ENCODE measurements around the gene ZBTB4.

The ZBTB4 gene

GRCh38 chr17:7441266-7441665 lies 38.2 kb downstream of the ZBTB4 start:
- no CpG with 5 or more reads among the region's 7 CpGs for WGBS, 2 donors (ENCODE audit: extremely low coverage in 2 of 2, insufficient read length in 2 of 2, insufficient replicate concordance in 1 of 2)
- Histone ChIP-seq H2AFZ (ENCODE audit: low read length) (peak overlapping the region; percentile 97), H3K36me3 (replicated peaks in 1 of 2; ENCODE audit: control insufficient read depth in 2 of 2, insufficient read depth in 2 of 2, low read length in 2 of 2) (no peaks in the 10 kb centered on the region), H3K14ac (ENCODE audit: low read length) (no peak overlapping the region), H2BK5ac (ENCODE audit: low read length) (no peak overlapping the region), H4K91ac (ENCODE audit: low read depth, low read length, poor library complexity) (no peak overlapping the region), H3K79me1 (ENCODE audit: low read depth, low read length) (no peaks in the 10 kb centered on the region), H3K9ac (ENCODE audit: low read depth, low read length, poor library complexity) (no peak overlapping the region), H2BK120ac (ENCODE audit: low read depth, low read length) (no peak overlapping the region), H3K4me2 (ENCODE audit: insufficient read depth, low read length, poor library complexity, severe bottlenecking) (peak overlapping the region; percentile 97), H3K23ac (ENCODE audit: low read depth, low read length, poor library complexity) (no peak overlapping the region), H4K8ac (ENCODE audit: low read depth, low read length) (no peak overlapping the region), H3K4me3 (ENCODE audit: low read length in 2 of 2) (peak overlapping the region in 1 of 2 donors; percentile 96), H3K4me1 (ENCODE audit: control insufficient read depth in 2 of 2, insufficient read depth in 1 of 2, low read depth in 1 of 2, low read length in 2 of 2) (peaks cover 24 to 38% of the 10 kb centered on the region in 2 donors), H3K27me3 (ENCODE audit: control insufficient read depth in 3 of 3, insufficient read depth in 3 of 3, low read depth in 1 of 3, low read length in 3 of 3) (peaks cover 21 to 39% (median 33%) of the 10 kb centered on the region in 3 experiments), H2AK5ac (ENCODE audit: low read depth, low read length) (no peak overlapping the region), H3K4ac (ENCODE audit: low read length) (no peak overlapping the region), H3K18ac (ENCODE audit: low read length) (no peak overlapping the region), H3K27ac (replicated peaks; ENCODE audit: low read length) (no peak overlapping the region), H3K9me3 (replicated peaks in 1 of 2; ENCODE audit: control insufficient read depth in 2 of 2, insufficient read depth in 1 of 2, low read depth in 1 of 2, low read length in 2 of 2) (peaks cover 0 to 3% of the 10 kb centered on the region in 2 donors), H2BK15ac (ENCODE audit: low read length) (no peak overlapping the region), H2BK12ac (ENCODE audit: low read length) (no peak overlapping the region)
- DNase-seq (ENCODE audit: low spot score), result no peak

GRCh38 chr17:7440834-7441195 lies 38.6 kb downstream of the ZBTB4 start:
- WGBS, 2 donors (ENCODE audit: extremely low coverage in 2 of 2, insufficient read length in 2 of 2, insufficient replicate concordance in 1 of 2), result no CpG with 5 or more reads among the region's 12 CpGs
- Histone ChIP-seq H2AFZ (ENCODE audit: low read length) (peak overlapping the region; percentile 97), H4K8ac (ENCODE audit: low read depth, low read length) (no peak overlapping the region), H3K9ac (ENCODE audit: low read depth, low read length, poor library complexity) (peak overlapping the region; percentile 96), H2BK120ac (ENCODE audit: low read depth, low read length) (peak overlapping the region; percentile 88), H2BK15ac (ENCODE audit: low read length) (no peak overlapping the region), H2BK5ac (ENCODE audit: low read length) (no peak overlapping the region), H2AK5ac (ENCODE audit: low read depth, low read length) (peak overlapping the region; percentile 89), H3K4me1 (ENCODE audit: control insufficient read depth in 2 of 2, insufficient read depth in 1 of 2, low read depth in 1 of 2, low read length in 2 of 2) (peaks cover 25 to 34% of the 10 kb centered on the region in 2 donors), H3K79me1 (ENCODE audit: low read depth, low read length) (no peaks in the 10 kb centered on the region), H3K9me3 (replicated peaks in 1 of 2; ENCODE audit: control insufficient read depth in 2 of 2, insufficient read depth in 1 of 2, low read depth in 1 of 2, low read length in 2 of 2) (peaks cover 0 to 4% of the 10 kb centered on the region in 2 donors), H3K4me3 (ENCODE audit: low read length in 2 of 2) (peak overlapping the region; percentile 96 to 98), H3K4ac (ENCODE audit: low read length) (peak overlapping the region; percentile 42), H3K14ac (ENCODE audit: low read length) (peak overlapping the region; percentile 58), H2BK12ac (ENCODE audit: low read length) (peak overlapping the region; percentile 69), H3K27ac (replicated peaks; ENCODE audit: low read length) (no peak overlapping the region), H3K23ac (ENCODE audit: low read depth, low read length, poor library complexity) (peak overlapping the region; percentile 75), H3K36me3 (replicated peaks in 1 of 2; ENCODE audit: control insufficient read depth in 2 of 2, insufficient read depth in 2 of 2, low read length in 2 of 2) (no peaks in the 10 kb centered on the region), H3K27me3 (ENCODE audit: control insufficient read depth in 3 of 3, insufficient read depth in 3 of 3, low read depth in 1 of 3, low read length in 3 of 3) (peaks cover 26 to 43% (median 38%) of the 10 kb centered on the region in 3 experiments), H3K4me2 (ENCODE audit: insufficient read depth, low read length, poor library complexity, severe bottlenecking) (peak overlapping the region; percentile 97), H3K18ac (ENCODE audit: low read length) (peak overlapping the region; percentile 96), H4K91ac (ENCODE audit: low read depth, low read length, poor library complexity) (no peak overlapping the region)
- DNase-seq (ENCODE audit: low spot score), result no peak

GRCh38 chr17:7440113-7440833 lies 39.2 kb downstream of the ZBTB4 start:
- Histone ChIP-seq H3K27me3 (ENCODE audit: control insufficient read depth in 3 of 3, insufficient read depth in 3 of 3, low read depth in 1 of 3, low read length in 3 of 3) (peaks cover 29 to 49% (median 43%) of the 10 kb centered on the region in 3 experiments), H3K9me3 (replicated peaks in 1 of 2; ENCODE audit: control insufficient read depth in 2 of 2, insufficient read depth in 1 of 2, low read depth in 1 of 2, low read length in 2 of 2) (peaks cover 0 to 4% of the 10 kb centered on the region in 2 donors)
- peak; percentile 58 for DNase-seq (ENCODE audit: low spot score)

GRCh38 chr17:7439462-7440112 lies 39.8 kb downstream of the ZBTB4 start, which contains the start of gene FGF11:
Gene FGF11, plus strand, starts transcription at chr17:7439512. Its CDS starts 109 bp downstream, at chr17:7439621.
- WGBS, 2 donors (ENCODE audit: extremely low coverage in 2 of 2, insufficient read length in 2 of 2, insufficient replicate concordance in 1 of 2), result no CpG with 5 or more reads among the region's 50 CpGs
- peaks cover 29 to 49% (median 44%) of the 10 kb centered on the region in 3 experiments for H3K27me3 ChIP-seq (ENCODE audit: control insufficient read depth in 3 of 3, insufficient read depth in 3 of 3, low read depth in 1 of 3, low read length in 3 of 3)
- H3K4me2 ChIP-seq (ENCODE audit: insufficient read depth, low read length, poor library complexity, severe bottlenecking), result peak within 1 kb of the TSS; percentile 97

More at GRCh38 chr17:7440113-7440833, 39.2 kb downstream of the ZBTB4 start:
- peak overlapping the region; percentile 83 for H2BK5ac ChIP-seq (ENCODE audit: low read length)
- H3K4me3 ChIP-seq (ENCODE audit: low read length in 2 of 2), result peak overlapping the region; percentile 96 to 98
- H3K4me2 ChIP-seq (ENCODE audit: insufficient read depth, low read length, poor library complexity, severe bottlenecking), result peak overlapping the region; percentile 97
- no peaks in the 10 kb centered on the region for H3K36me3 ChIP-seq (replicated peaks in 1 of 2; ENCODE audit: control insufficient read depth in 2 of 2, insufficient read depth in 2 of 2, low read length in 2 of 2)
- H4K91ac ChIP-seq (ENCODE audit: low read depth, low read length, poor library complexity), result peak overlapping the region; percentile 9
- H3K79me1 ChIP-seq (ENCODE audit: low read depth, low read length), result no peaks in the 10 kb centered on the region
- H3K4me1 ChIP-seq (ENCODE audit: control insufficient read depth in 2 of 2, insufficient read depth in 1 of 2, low read depth in 1 of 2, low read length in 2 of 2), result peaks cover 27 to 34% of the 10 kb centered on the region in 2 donors
- H2BK120ac ChIP-seq (ENCODE audit: low read depth, low read length), result peak overlapping the region; percentile 88
- no CpG with 5 or more reads among the region's 46 CpGs for WGBS, 2 donors (ENCODE audit: extremely low coverage in 2 of 2, insufficient read length in 2 of 2, insufficient replicate concordance in 1 of 2)
- H2BK12ac ChIP-seq (ENCODE audit: low read length), result peak overlapping the region; percentile 69
- peak overlapping the region; percentile 97 for H2AFZ ChIP-seq (ENCODE audit: low read length)
- H2AK5ac ChIP-seq (ENCODE audit: low read depth, low read length), result peak overlapping the region; percentile 89
- peak overlapping the region; percentile 83 for H2BK15ac ChIP-seq (ENCODE audit: low read length)
- peak overlapping the region; percentile 42 for H3K4ac ChIP-seq (ENCODE audit: low read length)
- H3K27ac ChIP-seq (replicated peaks; ENCODE audit: low read length), result no peak overlapping the region
- peak overlapping the region; percentile 87 for H4K8ac ChIP-seq (ENCODE audit: low read depth, low read length)
- H3K18ac ChIP-seq (ENCODE audit: low read length), result peak overlapping the region; percentile 100
- peak overlapping the region; percentile 75 for H3K23ac ChIP-seq (ENCODE audit: low read depth, low read length, poor library complexity)
- H3K14ac ChIP-seq (ENCODE audit: low read length), result peak overlapping the region; percentile 87
- peak overlapping the region; percentile 96 for H3K9ac ChIP-seq (ENCODE audit: low read depth, low read length, poor library complexity)

More at GRCh38 chr17:7439462-7440112, 39.8 kb downstream of the ZBTB4 start, which contains the start of gene FGF11:
- Histone ChIP-seq H3K4me1 (ENCODE audit: control insufficient read depth in 2 of 2, insufficient read depth in 1 of 2, low read depth in 1 of 2, low read length in 2 of 2) (peaks cover 26 to 31% of the 10 kb centered on the region in 2 donors), H3K79me1 (ENCODE audit: low read depth, low read length) (no peaks in the 10 kb centered on the region), H3K36me3 (replicated peaks in 1 of 2; ENCODE audit: control insufficient read depth in 2 of 2, insufficient read depth in 2 of 2, low read length in 2 of 2) (no peaks in the 10 kb centered on the region), H2BK15ac (ENCODE audit: low read length) (peak within 1 kb of the TSS; percentile 95), H3K9ac (ENCODE audit: low read depth, low read length, poor library complexity) (peak within 1 kb of the TSS; percentile 96), H4K91ac (ENCODE audit: low read depth, low read length, poor library complexity) (peak within 1 kb of the TSS; percentile 9), H3K27ac (replicated peaks; ENCODE audit: low read length) (no peak within 1 kb of the TSS), H2BK12ac (ENCODE audit: low read length) (peak within 1 kb of the TSS; percentile 16), H3K14ac (ENCODE audit: low read length) (peak within 1 kb of the TSS; percentile 99), H3K23ac (ENCODE audit: low read depth, low read length, poor library complexity) (peak within 1 kb of the TSS; percentile 89), H3K4me3 (ENCODE audit: low read length in 2 of 2) (peak within 1 kb of the TSS; percentile 96 to 98), H2BK5ac (ENCODE audit: low read length) (peak within 1 kb of the TSS; percentile 83), H4K8ac (ENCODE audit: low read depth, low read length) (peak within 1 kb of the TSS; percentile 87), H3K4ac (ENCODE audit: low read length) (no peak within 1 kb of the TSS), H2AFZ (ENCODE audit: low read length) (peak within 1 kb of the TSS; percentile 97), H3K18ac (ENCODE audit: low read length) (peak within 1 kb of the TSS; percentile 100), H3K9me3 (replicated peaks in 1 of 2; ENCODE audit: control insufficient read depth in 2 of 2, insufficient read depth in 1 of 2, low read depth in 1 of 2, low read length in 2 of 2) (peaks cover 0 to 4% of the 10 kb centered on the region in 2 donors), H2AK5ac (ENCODE audit: low read depth, low read length) (peak within 1 kb of the TSS; percentile 89), H2BK120ac (ENCODE audit: low read depth, low read length) (peak within 1 kb of the TSS; percentile 74)
- no peak for DNase-seq (ENCODE audit: low spot score)
